Body of pancreas (tissue), 4 donors: ENCODE measurements around the gene HS3ST4. TPM values are rescaled to one million over a fixed set of nuclear protein-coding genes. Genes with fewer than 3 reads are reported as not detected.

Experiments
- ATAC-seq: fragments of 150-250 bp; one replicate; pipeline ENCODE4 v1.9.1; 2016
- DNase-seq, 4 donors: peaks; one replicate each; pipeline ENCODE4 v3.0.0-alpha.2; 2019
- H3K27ac ChIP-seq, 4 donors: fragments of 200-600 bp; sonication (generic); 1 replicate in 3 of 4; 2 replicates in 1 of 4; pipeline versions ENCODE4 v1.5.1 to v1.6.1; 2016 to 2019; ENCODE audit warnings: mild to moderate bottlenecking in 1 of 4, mixed read lengths in 1 of 4, moderate library complexity in 1 of 4
- H3K27me3 ChIP-seq, 2 donors: fragments of 200-600 bp; sonication (generic); one replicate each; pipeline ENCODE4 v1.6.0; 2016; ENCODE audit warnings: mild to moderate bottlenecking in 1 of 2
- H3K36me3 ChIP-seq, 2 donors: fragments of 200-600 bp; sonication (generic); replicated peaks in 1 of 2; 2 replicates each; pipeline ENCODE4 v1.5.1; 2016; ENCODE audit warnings: low read depth in 2 of 2; ENCODE audit not compliant: insufficient read depth in 1 of 2
- H3K4me1 ChIP-seq: fragments of 200-600 bp; sonication (generic); one replicate; pipeline ENCODE4 v1.6.0; 2016
- H3K4me3 ChIP-seq, 2 donors: fragments of 200-600 bp; sonication (generic); 1 replicate in 1 of 2; 2 replicates in 1 of 2; pipeline ENCODE4 v1.5.1; 2016 to 2019
- H3K9me3 ChIP-seq, 3 donors: fragments of 200-600 bp; sonication (generic); 1 replicate in 2 of 3; 2 replicates in 1 of 3; pipeline ENCODE4 v1.5.1; 2016
- CTCF ChIP-seq, 7 experiments: fragments of 450-650 bp in 4 of 7; fragments of 200-600 bp in 3 of 7; sonication (generic) in 3 of 7; IDR thresholded peaks; one replicate each; pipeline ENCODE4 v1.5.1; 2016 to 2019; ENCODE audit warnings: antibody characterized with exemption in 7 of 7
- POLR2A ChIP-seq, 3 donors: fragments of 450-650 bp; IDR thresholded peaks; one replicate each; pipeline ENCODE4 v1.6.1; 2016; ENCODE audit warnings: antibody characterized with exemption in 3 of 3, mild to moderate bottlenecking in 2 of 3
- WGBS, 2 donors: methylation state at CpG; one replicate each; pipeline ENCODE4 v1.1.5; 2017; 5-methylcytosine and 5-hydroxymethylcytosine counted together
- intact Hi-C: fragments of 100-400 bp; cut with DNase I; formaldehyde crosslinking; loops from one replicate; pipeline ENCODE4 v1.15.1; 2023
- total RNA-seq, 2 donors: library from RNA; depleted of rRNA; stranded (reverse); fragments of >200 nt; gene quantifications; one replicate each; pipeline ENCODE4 v1.1.0, GENCODE V29; 2016

The HS3ST4 gene
- total RNA-seq, 2 donors from 2014 or later: not detected

GRCh38 chr16:25855063-25855462, 163.3 kb downstream of the HS3ST4 start:
- DNase-seq: no peak
- no peak for ATAC-seq
- WGBS, 2 donors: 3 to 15% methylated on average over 1 of the region's 1 CpG
- Histone ChIP-seq H3K9me3 (no peaks in the 10 kb centered on the region), H3K36me3 (no peaks in the 10 kb centered on the region), H3K4me3 (no peak overlapping the region), H3K27ac (no peak overlapping the region), H3K4me1 (no peaks in the 10 kb centered on the region), H3K27me3 (no peaks in the 10 kb centered on the region)
- intact Hi-C loops: no loop called here
- TF ChIP-seq CTCF (IDR thresholded peaks at IDR 0.05): no peak
- no peak for TF ChIP-seq POLR2A (IDR thresholded peaks at IDR 0.05)

- no peak for TF ChIP-seq CTCF (IDR thresholded peaks at IDR 0.05)
- TF ChIP-seq POLR2A (IDR thresholded peaks at IDR 0.05): no peak
- 11 to 20% methylated on average over 2 of the region's 2 CpGs for WGBS, 2 donors
- H3K36me3 ChIP-seq: no peaks in the 10 kb centered on the region
- no peaks in the 10 kb centered on the region for H3K4me1 ChIP-seq
- intact Hi-C loops: no loop called here
- no peak for ATAC-seq
- H3K9me3 ChIP-seq: no peaks in the 10 kb centered on the region
- no peak overlapping the region for H3K4me3 ChIP-seq
- DNase-seq: no peak
- H3K27me3 ChIP-seq: no peaks in the 10 kb centered on the region
- no peak overlapping the region for H3K27ac ChIP-seq
These were observed 164.1 kb downstream of the HS3ST4 start for GRCh38 chr16:25855818-25856217.

GRCh38 chr16:25859645-25860044, 167.9 kb downstream of the HS3ST4 start:
- ATAC-seq: no peak

GRCh38 chr16:25867041-25867440, 175.3 kb downstream of the HS3ST4 start:
- Histone ChIP-seq H3K9me3 (no peaks in the 10 kb centered on the region), H3K36me3 (no peaks in the 10 kb centered on the region), H3K4me3 (no peak overlapping the region), H3K27me3 (no peaks in the 10 kb centered on the region), H3K4me1 (no peaks in the 10 kb centered on the region), H3K27ac (no peak overlapping the region)
- intact Hi-C loops: no loop called here
- no peak for TF ChIP-seq POLR2A (IDR thresholded peaks at IDR 0.05)
- no peak for TF ChIP-seq CTCF (IDR thresholded peaks at IDR 0.05)
- DNase-seq: no peak
- WGBS, 2 donors: 60 to 71% methylated on average over 2 of the region's 2 CpGs
- ATAC-seq: no peak

More at GRCh38 chr16:25859645-25860044, 167.9 kb downstream of the HS3ST4 start:
- TF ChIP-seq CTCF (IDR thresholded peaks at IDR 0.05): no peak
- no peak for DNase-seq
- 44 to 63% methylated on average over 3 of the region's 3 CpGs for WGBS, 2 donors
- Histone ChIP-seq H3K4me1 (no peaks in the 10 kb centered on the region), H3K27ac (no peak overlapping the region), H3K36me3 (no peaks in the 10 kb centered on the region), H3K27me3 (no peaks in the 10 kb centered on the region), H3K9me3 (no peaks in the 10 kb centered on the region), H3K4me3 (no peak overlapping the region)
- intact Hi-C loops: no loop called here

- WGBS, 2 donors: 25 to 37% methylated on average over 6 of the region's 6 CpGs
- no peak for TF ChIP-seq CTCF (IDR thresholded peaks at IDR 0.05)
- no peak for TF ChIP-seq POLR2A (IDR thresholded peaks at IDR 0.05)
- intact Hi-C loops: no loop called here
- no peak for DNase-seq
- Histone ChIP-seq H3K27ac (no peak overlapping the region), H3K9me3 (no peaks in the 10 kb centered on the region), H3K4me1 (no peaks in the 10 kb centered on the region), H3K36me3 (no peaks in the 10 kb centered on the region), H3K4me3 (no peak overlapping the region), H3K27me3 (no peaks in the 10 kb centered on the region)
- no peak for ATAC-seq
These were observed 176.3 kb downstream of the HS3ST4 start for GRCh38 chr16:25868106-25868505.
